SK-N-SH (cell line): ENCODE results near the gene NLGN1. TPM values are rescaled to one million over a fixed set of nuclear protein-coding genes. Genes with fewer than 3 reads are reported as not detected.

Experiments used
- CTCF ChIA-PET: fragments of 300-600, 350-600 bp; formaldehyde crosslinking; extraction: SDS; loops from one replicate; lab custom pipeline; 2021; lab: Yijun Ruan, JAX
- POLR2A ChIA-PET: fragments of 350-600 bp; sonication (Branson Sonifier 250); formaldehyde crosslinking; extraction: SDS; loops from one replicate; lab custom pipeline; 2020; ENCODE audit warnings: antibody characterized with exemption, inconsistent platforms; lab: Yijun Ruan, JAX
- DNase-seq: peaks from one replicate; pipeline ENCODE4 v3.0.0; 2012
- H2AFZ ChIP-seq: fragments of 200-600 bp; sonication (generic); 2 replicates; pipeline ENCODE4 v1.8.1; 2016; ENCODE audit warnings: antibody characterized with exemption, mild to moderate bottlenecking, low read depth
- H3F3A ChIP-seq: fragments of 200-600 bp; sonication (generic); replicated peaks from 2 replicates; pipeline ENCODE3; 2016; ENCODE audit warnings: antibody characterized with exemption, mild to moderate bottlenecking; ENCODE audit not compliant: insufficient read depth
- H3K27ac ChIP-seq, 2 experiments: fragments of 200-500 bp in 1 of 2; fragments of 200-600 bp in 1 of 2; sonication (Bioruptor generic) in 1 of 2; sonication (generic), shearing (Covaris generic) in 1 of 2; 2 replicates each; pipeline versions ENCODE4 v1.5.1 to v1.6.1; 2014 to 2016; ENCODE audit warnings: low read depth in 2 of 2, inconsistent platforms in 1 of 2, low read length in 1 of 2, mild to moderate bottlenecking in 1 of 2, mixed read lengths in 1 of 2
- H3K27me3 ChIP-seq: fragments of 200-600 bp; sonication (generic), shearing (Covaris generic); 2 replicates; pipeline ENCODE4 v1.6.1; 2016; ENCODE audit warnings: mixed run types; ENCODE audit not compliant: insufficient read depth
- H3K36me3 ChIP-seq, 2 experiments: fragments of 200-500 bp in 1 of 2; fragments of 200-600 bp in 1 of 2; sonication (Bioruptor generic) in 1 of 2; sonication (generic) in 1 of 2; replicated peaks in 1 of 2; 2 replicates each; pipeline versions ENCODE3 to v1.5.1; 2014 to 2016; ENCODE audit warnings: low read length in 1 of 2, mild to moderate bottlenecking in 1 of 2; ENCODE audit not compliant: insufficient read depth in 2 of 2, control insufficient read depth in 1 of 2
- H3K4me1 ChIP-seq, 2 experiments: fragments of 200-500 bp in 1 of 2; fragments of 200-600 bp in 1 of 2; sonication (Bioruptor generic) in 1 of 2; sonication (generic), shearing (Covaris generic) in 1 of 2; 2 replicates each; pipeline versions ENCODE4 v1.5.1 to v1.6.1; 2014 to 2016; ENCODE audit warnings: low read depth in 1 of 2, low read length in 1 of 2, mixed run types in 1 of 2; ENCODE audit not compliant: insufficient read depth in 2 of 2, control insufficient read depth in 1 of 2
- H3K4me2 ChIP-seq: fragments of 200-600 bp; sonication (generic), shearing (Covaris generic); 2 replicates; pipeline ENCODE4 v1.6.1; 2017; ENCODE audit warnings: mixed run types
- H3K4me3 ChIP-seq, 2 experiments: fragments of 200-500 bp in 1 of 2; fragments of 200-600 bp in 1 of 2; sonication (Bioruptor generic) in 1 of 2; sonication (generic), shearing (Covaris generic) in 1 of 2; 2 replicates each; pipeline versions ENCODE4 v1.5.1 to v1.8.1; 2014 to 2016; ENCODE audit warnings: low read depth in 2 of 2, inconsistent platforms in 1 of 2, low read length in 1 of 2, mild to moderate bottlenecking in 1 of 2, mixed read lengths in 1 of 2, moderate library complexity in 1 of 2
- H3K79me2 ChIP-seq: fragments of 200-600 bp; sonication (generic); 2 replicates; pipeline ENCODE4 v1.8.1; 2017; ENCODE audit warnings: mild to moderate bottlenecking; ENCODE audit not compliant: insufficient read depth
- H3K9ac ChIP-seq: fragments of 200-600 bp; sonication (generic); 2 replicates; pipeline ENCODE4 v1.6.1; 2017; ENCODE audit warnings: mixed run types
- H3K9me2 ChIP-seq: fragments of 200-600 bp; sonication (generic); 2 replicates; pipeline ENCODE4 v1.6.1; 2017; ENCODE audit warnings: mixed run types
- H3K9me3 ChIP-seq: fragments of 200-600 bp; sonication (generic); 2 replicates; pipeline ENCODE4 v1.6.1; 2017; ENCODE audit warnings: mixed run types, mild to moderate bottlenecking, moderate library complexity
- H4K20me1 ChIP-seq: fragments of 200-600 bp; sonication (generic); 2 replicates; pipeline ENCODE4 v1.6.1; 2017; ENCODE audit warnings: mild to moderate bottlenecking, mixed run types; ENCODE audit not compliant: insufficient read depth
- CHD2 ChIP-seq: fragments of 150-350 bp; IDR thresholded peaks from 2 replicates; pipeline ENCODE4 v1.6.1; 2018; ENCODE audit warnings: low read length; ENCODE audit not compliant: partially characterized antibody
- ELF1 ChIP-seq: IDR thresholded peaks from 2 replicates; pipeline ENCODE4 v1.4.0; 2012
- GATA2 ChIP-seq: sonication (generic); formaldehyde crosslinking; IDR thresholded peaks from 2 replicates; pipeline ENCODE4 v1.5.0; 2020; ENCODE audit warnings: mild to moderate bottlenecking, missing genetic modification reagents
- MXI1 ChIP-seq: IDR thresholded peaks from 2 replicates; pipeline ENCODE4 v1.6.1; 2012; ENCODE audit warnings: mild to moderate bottlenecking, low read depth, low read length, improper control_type of control experiment
- NFIC ChIP-seq: IDR thresholded peaks from 2 replicates; pipeline ENCODE4 v1.4.0; 2012; ENCODE audit warnings: borderline replicate concordance
- POLR2AphosphoS5 ChIP-seq: IDR thresholded peaks from 2 replicates; pipeline ENCODE4 v1.6.1; 2012; ENCODE audit warnings: low read depth, low read length
- RAD21 ChIP-seq: IDR thresholded peaks from 2 replicates; pipeline ENCODE4 v1.6.1; 2012; ENCODE audit warnings: mild to moderate bottlenecking, low read length
- RCOR1 ChIP-seq: fragments of 150-350 bp; IDR thresholded peaks from 2 replicates; pipeline ENCODE4 v1.6.1; 2017; ENCODE audit warnings: antibody characterized with exemption, low read length
- SMC3 ChIP-seq: IDR thresholded peaks from 2 replicates; pipeline ENCODE4 v1.6.1; 2012; ENCODE audit warnings: low read depth, low read length, improper control_type of control experiment
- TCF12 ChIP-seq: IDR thresholded peaks from 2 replicates; pipeline ENCODE4 v1.4.0; 2012
- TEAD4 ChIP-seq: IDR thresholded peaks from 2 replicates; pipeline ENCODE4 v1.4.0; 2012; ENCODE audit warnings: mild to moderate bottlenecking, borderline replicate concordance; ENCODE audit not compliant: insufficient read depth
- YY1 ChIP-seq: IDR thresholded peaks from 2 replicates; pipeline ENCODE4 v1.4.0; 2012; ENCODE audit warnings: low read depth, mild to moderate bottlenecking
- WGBS: methylation state at CpG from one replicate; pipeline ENCODE4 v1.1.6; 2017; ENCODE audit warnings: low lambda C conversion rate; 5-methylcytosine and 5-hydroxymethylcytosine counted together
- polyA plus RNA-seq, 3 experiments: library from polyadenylated mRNA; depleted of rRNA; stranded (reverse); fragments of >200 nt; gene quantifications; 2 replicates each; pipeline ENCODE4 v1.2.3, GENCODE V29; 2012
- TF ChIP-seq, protein P1 (sequence below): fragments of 150-350 bp; IDR thresholded peaks from 2 replicates; pipeline ENCODE4 v1.6.1; 2017; ENCODE audit warnings: antibody characterized with exemption, low read length, low read depth, borderline replicate concordance
- TF ChIP-seq, protein P2 (sequence below): IDR thresholded peaks from 2 replicates; pipeline ENCODE4 v1.4.0; 2012; ENCODE audit warnings: low read depth, borderline replicate concordance
- TF ChIP-seq, protein P3 (sequence below): fragments of 200-600 bp; sonication (generic); IDR thresholded peaks from 2 replicates; pipeline ENCODE4 v1.6.1; 2017; ENCODE audit warnings: antibody characterized with exemption, mild to moderate bottlenecking, moderate library complexity
- TF ChIP-seq, protein P4 (sequence below): fragments of 150-350 bp; IDR thresholded peaks from 2 replicates; pipeline ENCODE4 v1.6.1; 2016; ENCODE audit warnings: mild to moderate bottlenecking, low read depth, low read length
- TF ChIP-seq, protein P5 (sequence below): IDR thresholded peaks from 2 replicates; pipeline ENCODE4 v1.4.0; 2012; ENCODE audit warnings: low read depth

The NLGN1 gene
- polyA plus RNA-seq, 1 of the 3 experiments (the other 2 are of a cell fraction) = 1.5 TPM

DNA sequence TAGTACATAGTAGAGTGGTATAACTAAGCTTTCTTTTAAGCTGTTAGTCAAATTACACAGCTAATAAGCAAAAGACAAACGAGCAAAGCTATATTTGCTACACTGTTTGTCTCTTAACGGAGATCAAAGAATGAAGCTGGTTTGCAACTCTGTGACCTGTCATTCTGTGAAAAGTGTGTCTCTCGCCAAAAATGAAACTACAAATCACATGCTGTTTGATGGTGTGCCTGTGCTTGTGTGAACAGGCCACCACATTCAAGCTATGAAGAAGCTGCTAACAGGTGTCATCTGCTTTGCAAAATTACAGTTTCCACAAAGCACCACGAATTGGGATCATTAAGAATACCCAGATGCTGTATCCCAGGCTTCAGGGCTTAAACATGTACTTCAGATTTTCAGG is 793.8 kb downstream of the NLGN1 start:
- ChIA-PET CTCF (no interaction called here), POLR2A (no interaction called here)
- H3K4me3 ChIP-seq = no peak overlapping the region
- H2AFZ ChIP-seq = no peak overlapping the region
- peaks cover 6% of the 10 kb centered on the region for H3F3A ChIP-seq
- no peak overlapping the region for H3K9ac ChIP-seq
- no peaks in the 10 kb centered on the region; the same call in 1 of the 2 replicates for H3K79me2 ChIP-seq
- no peaks in the 10 kb centered on the region for H3K36me3 ChIP-seq
- H3K4me2 ChIP-seq = no peak overlapping the region
- H3K4me1 ChIP-seq = peaks cover 3 to 9% of the 10 kb centered on the region in 2 experiments; a peak in 2 of 4 replicates
- H3K9me3 ChIP-seq = no peaks in the 10 kb centered on the region; the same call in 1 of the 2 replicates
- DNase-seq = no peak
- H3K27ac ChIP-seq = no peak overlapping the region
- no peaks in the 10 kb centered on the region for H3K9me2 ChIP-seq
- no peaks in the 10 kb centered on the region for H4K20me1 ChIP-seq
- WGBS = 74% methylated on average over 4 of the region's 4 CpGs
- H3K27me3 ChIP-seq = no peaks in the 10 kb centered on the region
- TF ChIP-seq, protein P1, sequence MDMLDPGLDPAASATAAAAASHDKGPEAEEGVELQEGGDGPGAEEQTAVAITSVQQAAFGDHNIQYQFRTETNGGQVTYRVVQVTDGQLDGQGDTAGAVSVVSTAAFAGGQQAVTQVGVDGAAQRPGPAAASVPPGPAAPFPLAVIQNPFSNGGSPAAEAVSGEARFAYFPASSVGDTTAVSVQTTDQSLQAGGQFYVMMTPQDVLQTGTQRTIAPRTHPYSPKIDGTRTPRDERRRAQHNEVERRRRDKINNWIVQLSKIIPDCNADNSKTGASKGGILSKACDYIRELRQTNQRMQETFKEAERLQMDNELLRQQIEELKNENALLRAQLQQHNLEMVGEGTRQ = no peak
- TF ChIP-seq TEAD4 (no peak), RCOR1 (no peak), POLR2AphosphoS5 (no peak), YY1 (no peak), SMC3 (no peak), GATA2 (CRISPR knock-in tag) (no peak), CHD2 (no peak), RAD21 (no peak), MXI1 (no peak), ELF1 (no peak), NFIC (no peak), TCF12 (no peak)
- TF ChIP-seq, protein P2, sequence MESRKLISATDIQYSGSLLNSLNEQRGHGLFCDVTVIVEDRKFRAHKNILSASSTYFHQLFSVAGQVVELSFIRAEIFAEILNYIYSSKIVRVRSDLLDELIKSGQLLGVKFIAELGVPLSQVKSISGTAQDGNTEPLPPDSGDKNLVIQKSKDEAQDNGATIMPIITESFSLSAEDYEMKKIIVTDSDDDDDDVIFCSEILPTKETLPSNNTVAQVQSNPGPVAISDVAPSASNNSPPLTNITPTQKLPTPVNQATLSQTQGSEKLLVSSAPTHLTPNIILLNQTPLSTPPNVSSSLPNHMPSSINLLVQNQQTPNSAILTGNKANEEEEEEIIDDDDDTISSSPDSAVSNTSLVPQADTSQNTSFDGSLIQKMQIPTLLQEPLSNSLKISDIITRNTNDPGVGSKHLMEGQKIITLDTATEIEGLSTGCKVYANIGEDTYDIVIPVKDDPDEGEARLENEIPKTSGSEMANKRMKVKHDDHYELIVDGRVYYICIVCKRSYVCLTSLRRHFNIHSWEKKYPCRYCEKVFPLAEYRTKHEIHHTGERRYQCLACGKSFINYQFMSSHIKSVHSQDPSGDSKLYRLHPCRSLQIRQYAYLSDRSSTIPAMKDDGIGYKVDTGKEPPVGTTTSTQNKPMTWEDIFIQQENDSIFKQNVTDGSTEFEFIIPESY = no peak
- TF ChIP-seq, protein P3, sequence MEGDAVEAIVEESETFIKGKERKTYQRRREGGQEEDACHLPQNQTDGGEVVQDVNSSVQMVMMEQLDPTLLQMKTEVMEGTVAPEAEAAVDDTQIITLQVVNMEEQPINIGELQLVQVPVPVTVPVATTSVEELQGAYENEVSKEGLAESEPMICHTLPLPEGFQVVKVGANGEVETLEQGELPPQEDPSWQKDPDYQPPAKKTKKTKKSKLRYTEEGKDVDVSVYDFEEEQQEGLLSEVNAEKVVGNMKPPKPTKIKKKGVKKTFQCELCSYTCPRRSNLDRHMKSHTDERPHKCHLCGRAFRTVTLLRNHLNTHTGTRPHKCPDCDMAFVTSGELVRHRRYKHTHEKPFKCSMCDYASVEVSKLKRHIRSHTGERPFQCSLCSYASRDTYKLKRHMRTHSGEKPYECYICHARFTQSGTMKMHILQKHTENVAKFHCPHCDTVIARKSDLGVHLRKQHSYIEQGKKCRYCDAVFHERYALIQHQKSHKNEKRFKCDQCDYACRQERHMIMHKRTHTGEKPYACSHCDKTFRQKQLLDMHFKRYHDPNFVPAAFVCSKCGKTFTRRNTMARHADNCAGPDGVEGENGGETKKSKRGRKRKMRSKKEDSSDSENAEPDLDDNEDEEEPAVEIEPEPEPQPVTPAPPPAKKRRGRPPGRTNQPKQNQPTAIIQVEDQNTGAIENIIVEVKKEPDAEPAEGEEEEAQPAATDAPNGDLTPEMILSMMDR = no peak
- TF ChIP-seq, protein P4, sequence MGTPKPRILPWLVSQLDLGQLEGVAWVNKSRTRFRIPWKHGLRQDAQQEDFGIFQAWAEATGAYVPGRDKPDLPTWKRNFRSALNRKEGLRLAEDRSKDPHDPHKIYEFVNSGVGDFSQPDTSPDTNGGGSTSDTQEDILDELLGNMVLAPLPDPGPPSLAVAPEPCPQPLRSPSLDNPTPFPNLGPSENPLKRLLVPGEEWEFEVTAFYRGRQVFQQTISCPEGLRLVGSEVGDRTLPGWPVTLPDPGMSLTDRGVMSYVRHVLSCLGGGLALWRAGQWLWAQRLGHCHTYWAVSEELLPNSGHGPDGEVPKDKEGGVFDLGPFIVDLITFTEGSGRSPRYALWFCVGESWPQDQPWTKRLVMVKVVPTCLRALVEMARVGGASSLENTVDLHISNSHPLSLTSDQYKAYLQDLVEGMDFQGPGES = no peak
- TF ChIP-seq, protein P5, sequence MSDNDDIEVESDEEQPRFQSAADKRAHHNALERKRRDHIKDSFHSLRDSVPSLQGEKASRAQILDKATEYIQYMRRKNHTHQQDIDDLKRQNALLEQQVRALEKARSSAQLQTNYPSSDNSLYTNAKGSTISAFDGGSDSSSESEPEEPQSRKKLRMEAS = no peak
- TF ChIP-seq, all 33 proteins: peak for 0
